ENCODE results near the gene TNFSF11. TPM values are rescaled to one million over a fixed set of nuclear protein-coding genes. Genes with fewer than 3 reads are reported as not detected.

TNFSF11 gene
- total RNA-seq, result not detected
- long read RNA-seq, result 0 reads

GRCh38 chr13:42574011-42574410, at the start of gene TNFSF11:
TNFSF11 (plus strand) TSS chr13:42574152; CDS start chr13:42574304, 152 bp downstream.
- ATAC-seq, result peak in 1 of 2 donors; percentile 47
- intact Hi-C loops (cut with DNase I), result no loop called here
- no peak for DNase-seq

GRCh38 chr13:42524487-42525034, 49.4 kb upstream of the TNFSF11 start:
- no peak for DNase-seq
- ATAC-seq, result no peak
- intact Hi-C loops (cut with DNase I), result no loop called here

GRCh38 chr13:42525035-42525504, 48.9 kb upstream of the TNFSF11 start:
- no peak for DNase-seq
- ATAC-seq, result no peak
- intact Hi-C loops (cut with DNase I), result no loop called here

- intact Hi-C loops (cut with DNase I), result no loop called here
- DNase-seq, result no peak
- no peak for ATAC-seq
Observed at GRCh38 chr13:42526276-42526675, 47.7 kb upstream of the TNFSF11 start.

- intact Hi-C loops (cut with DNase I), result no loop called here
- ATAC-seq (no peak), DNase-seq (no peak)
Observed at GRCh38 chr13:42526804-42527203, 47.1 kb upstream of the TNFSF11 start.

- ATAC-seq (no peak), DNase-seq (no peak)
- intact Hi-C loops (cut with DNase I), result no loop called here
Observed at GRCh38 chr13:42532561-42533335, 41.2 kb upstream of the TNFSF11 start.

GRCh38 chr13:42533336-42533591, 40.7 kb upstream of the TNFSF11 start:
- ATAC-seq (no peak), DNase-seq (no peak)
- intact Hi-C loops (cut with DNase I), result no loop called here

- ATAC-seq, result no peak
- intact Hi-C loops (cut with DNase I), result no loop called here
- no peak for DNase-seq
Observed at GRCh38 chr13:42534785-42535184, 39.2 kb upstream of the TNFSF11 start.

GRCh38 chr13:42538996-42539395, 35.0 kb upstream of the TNFSF11 start:
- ATAC-seq, result no peak
- DNase-seq, result no peak
- intact Hi-C loops (cut with DNase I), result no loop called here

GRCh38 chr13:42539670-42540069, 34.3 kb upstream of the TNFSF11 start:
- intact Hi-C loops (cut with DNase I), result no loop called here
- DNase-seq (no peak), ATAC-seq (no peak)

- no peak for ATAC-seq
- DNase-seq, result no peak
- intact Hi-C loops (cut with DNase I), result no loop called here
Observed at GRCh38 chr13:42543215-42543797, 30.6 kb upstream of the TNFSF11 start.

GRCh38 chr13:42544246-42544926, 29.6 kb upstream of the TNFSF11 start:
- DNase-seq, result no peak
- intact Hi-C loops (cut with DNase I), result no loop called here
- no peak for ATAC-seq

GRCh38 chr13:42545842-42546241, 28.1 kb upstream of the TNFSF11 start:
- intact Hi-C loops (cut with DNase I), result no loop called here
- ATAC-seq (no peak), DNase-seq (no peak)

GRCh38 chr13:42547612-42548011, 26.3 kb upstream of the TNFSF11 start:
- no peak for ATAC-seq
- no peak for DNase-seq
- intact Hi-C loops (cut with DNase I), result no loop called here

- intact Hi-C loops (cut with DNase I), result no loop called here
- ATAC-seq (peak; percentile 40 to 68), DNase-seq (no peak)
Observed at GRCh38 chr13:42548731-42549551, 25.0 kb upstream of the TNFSF11 start.

GRCh38 chr13:42549552-42549936, 24.4 kb upstream of the TNFSF11 start:
- DNase-seq (no peak), ATAC-seq (no peak)
- intact Hi-C loops (cut with DNase I), result no loop called here

- ATAC-seq (no peak), DNase-seq (no peak)
- intact Hi-C loops (cut with DNase I), result no loop called here
Observed at GRCh38 chr13:42551611-42552010, 22.3 kb upstream of the TNFSF11 start.

- intact Hi-C loops (cut with DNase I), result no loop called here
- no peak for ATAC-seq
Observed at GRCh38 chr13:42553098-42554046, 20.6 kb upstream of the TNFSF11 start.

More at GRCh38 chr13:42553098-42554046, 20.6 kb upstream of the TNFSF11 start:
- no peak for DNase-seq
